Right forelimb (tissue), 1 donor: ENCODE data around the gene OFD1.
"Not testable (repeated sequence)": the region's sequence is repeated elsewhere in the genome, so short reads cannot be mapped to it uniquely, and the experiment has no call there.

Experiments
- DNase-seq: peaks from one replicate; pipeline ENCODE4 v3.0.0-alpha.2; 2018

Gene OFD1

GRCh38 chrX:13702111-13702789, 32.3 kb upstream of the OFD1 start:
- no peak for DNase-seq

- DNase-seq, result no peak
Measured at GRCh38 chrX:13703135-13703534, 31.4 kb upstream of the OFD1 start.

GRCh38 chrX:13703589-13703988, 31.0 kb upstream of the OFD1 start:
- DNase-seq, result no peak

GRCh38 chrX:13711141-13711540, 23.4 kb upstream of the OFD1 start:
- no peak for DNase-seq

- no peak for DNase-seq
Measured at GRCh38 chrX:13716455-13716854, 18.1 kb upstream of the OFD1 start.

- DNase-seq, result no peak
Measured at GRCh38 chrX:13716905-13717304, 17.6 kb upstream of the OFD1 start.

GRCh38 chrX:13717700-13718472, 16.7 kb upstream of the OFD1 start:
- DNase-seq, result peak; percentile 52

- no peak for DNase-seq
Measured at GRCh38 chrX:13719192-13719856, 15.2 kb upstream of the OFD1 start.

GRCh38 chrX:13721371-13721770, 13.2 kb upstream of the OFD1 start:
- no peak for DNase-seq

- peak; percentile 43 for DNase-seq
Measured at GRCh38 chrX:13721819-13722519, 12.6 kb upstream of the OFD1 start.

GRCh38 chrX:13724878-13725277, 9.7 kb upstream of the OFD1 start:
- not testable (repeated sequence) for DNase-seq

GRCh38 chrX:13726583-13726982, 8.0 kb upstream of the OFD1 start:
- DNase-seq, result not testable (repeated sequence)

GRCh38 chrX:13730523-13730922, 4.0 kb upstream of the OFD1 start:
- DNase-seq, result not testable (repeated sequence)

- no peak for DNase-seq
Measured at GRCh38 chrX:13732246-13733067, 2.1 kb upstream of the OFD1 start.

GRCh38 chrX:13733506-13733905, 1.0 kb upstream of the OFD1 start:
- DNase-seq, result no peak

GRCh38 chrX:13741695-13742094, 7.1 kb downstream of the OFD1 start:
- no peak for DNase-seq

GRCh38 chrX:13742397-13743176, 8.0 kb downstream of the OFD1 start:
- DNase-seq, result no peak

GRCh38 chrX:13747836-13748235, 13.3 kb downstream of the OFD1 start:
- DNase-seq, result no peak

- DNase-seq, result no peak
Measured at GRCh38 chrX:13748486-13748885, 13.9 kb downstream of the OFD1 start.

- no peak for DNase-seq
Measured at GRCh38 chrX:13750204-13750603, 15.7 kb downstream of the OFD1 start.

- no peak for DNase-seq
Measured at GRCh38 chrX:13750812-13751211, 16.3 kb downstream of the OFD1 start.

GRCh38 chrX:13752141-13752540, 17.6 kb downstream of the OFD1 start:
- no peak for DNase-seq
